Calu3 (cell line): Measurements from ENCODE around the gene CLEC16A. TPM values are rescaled to one million over a fixed set of nuclear protein-coding genes. Genes with fewer than 3 reads are reported as not detected.

ENCODE experiments used
- Bru-seq: library from RNA; stranded (reverse); fragments of 400-500 nt; gene quantifications from one replicate; lab custom pipeline; 2021; lab: Mats Ljungman, UMichigan
- BruChase-seq, 2 experiments: library from RNA; stranded (reverse); fragments of 400-500 nt; gene quantifications; one replicate each; lab custom pipeline; 2021; lab: Mats Ljungman, UMichigan
- BruUV-seq: library from RNA; stranded (reverse); fragments of 400-500 nt; replicated peaks from 2 replicates; lab custom pipeline; 2021; lab: Mats Ljungman, UMichigan
- CTCF ChIA-PET: fragments of 300-600 bp; sonication (Branson Sonifier 250); formaldehyde crosslinking; loops from one replicate; lab custom pipeline; 2022; ENCODE audit warnings: antibody characterized with exemption; lab: Charles Lee
- DNase-seq: peaks from one replicate; pipeline ENCODE4 v3.0.0; 2022
- H3K27ac Mint-ChIP-seq: one replicate; pipeline ENCODE4 v1.8.0; 2022; ENCODE audit warnings: mixed read lengths; ENCODE audit not compliant: unreplicated experiment
- H3K27me3 Mint-ChIP-seq: one replicate; pipeline ENCODE4 v1.8.0; 2022; ENCODE audit warnings: mixed read lengths; ENCODE audit not compliant: unreplicated experiment
- H3K36me3 Mint-ChIP-seq: one replicate; pipeline ENCODE4 v1.8.0; 2022; ENCODE audit warnings: mild to moderate bottlenecking, moderate library complexity, mixed read lengths; ENCODE audit not compliant: insufficient read depth, unreplicated experiment
- H3K4me1 Mint-ChIP-seq: one replicate; pipeline ENCODE4 v1.8.0; 2022; ENCODE audit warnings: mild to moderate bottlenecking, low read depth, mixed read lengths; ENCODE audit not compliant: unreplicated experiment
- H3K4me3 Mint-ChIP-seq: one replicate; pipeline ENCODE4 v1.8.0; 2022; ENCODE audit warnings: mild to moderate bottlenecking, low read depth, moderate library complexity, mixed read lengths; ENCODE audit not compliant: unreplicated experiment
- H3K9me3 Mint-ChIP-seq: one replicate; pipeline ENCODE4 v1.8.0; 2022; ENCODE audit warnings: low read depth, mixed read lengths; ENCODE audit not compliant: unreplicated experiment
- intact Hi-C: fragments of 100-400 bp; cut with micrococcal nuclease; formaldehyde crosslinking; loops from one replicate; pipeline ENCODE4 v1.10.0; 2022; ENCODE audit not compliant: unreplicated experiment
- long read RNA-seq: library from polyadenylated mRNA; stranded (forward); transcript quantifications from one replicate; pipeline ENCODE4 v2.0.0, GENCODE V29; 2022
- total RNA-seq: library from RNA; stranded (reverse); gene quantifications from 2 replicates; pipeline ENCODE4 v1.2.3, GENCODE V29; 2022
- TF ChIP-seq, protein P1 (sequence below): fragments of 200-600 bp; IDR thresholded peaks from one replicate; pipeline ENCODE4 v1.8.0; 2022; ENCODE audit warnings: antibody characterized with exemption; ENCODE audit not compliant: unreplicated experiment

CLEC16A gene, protein sequence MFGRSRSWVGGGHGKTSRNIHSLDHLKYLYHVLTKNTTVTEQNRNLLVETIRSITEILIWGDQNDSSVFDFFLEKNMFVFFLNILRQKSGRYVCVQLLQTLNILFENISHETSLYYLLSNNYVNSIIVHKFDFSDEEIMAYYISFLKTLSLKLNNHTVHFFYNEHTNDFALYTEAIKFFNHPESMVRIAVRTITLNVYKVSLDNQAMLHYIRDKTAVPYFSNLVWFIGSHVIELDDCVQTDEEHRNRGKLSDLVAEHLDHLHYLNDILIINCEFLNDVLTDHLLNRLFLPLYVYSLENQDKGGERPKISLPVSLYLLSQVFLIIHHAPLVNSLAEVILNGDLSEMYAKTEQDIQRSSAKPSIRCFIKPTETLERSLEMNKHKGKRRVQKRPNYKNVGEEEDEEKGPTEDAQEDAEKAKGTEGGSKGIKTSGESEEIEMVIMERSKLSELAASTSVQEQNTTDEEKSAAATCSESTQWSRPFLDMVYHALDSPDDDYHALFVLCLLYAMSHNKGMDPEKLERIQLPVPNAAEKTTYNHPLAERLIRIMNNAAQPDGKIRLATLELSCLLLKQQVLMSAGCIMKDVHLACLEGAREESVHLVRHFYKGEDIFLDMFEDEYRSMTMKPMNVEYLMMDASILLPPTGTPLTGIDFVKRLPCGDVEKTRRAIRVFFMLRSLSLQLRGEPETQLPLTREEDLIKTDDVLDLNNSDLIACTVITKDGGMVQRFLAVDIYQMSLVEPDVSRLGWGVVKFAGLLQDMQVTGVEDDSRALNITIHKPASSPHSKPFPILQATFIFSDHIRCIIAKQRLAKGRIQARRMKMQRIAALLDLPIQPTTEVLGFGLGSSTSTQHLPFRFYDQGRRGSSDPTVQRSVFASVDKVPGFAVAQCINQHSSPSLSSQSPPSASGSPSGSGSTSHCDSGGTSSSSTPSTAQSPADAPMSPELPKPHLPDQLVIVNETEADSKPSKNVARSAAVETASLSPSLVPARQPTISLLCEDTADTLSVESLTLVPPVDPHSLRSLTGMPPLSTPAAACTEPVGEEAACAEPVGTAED
- total RNA-seq (33.0 and 37.5 TPM in 2 replicates), Bru-seq, nascent RNA (percentile 72 among the genes with signal in this experiment), BruChase-seq, experiment 1, labeled RNA remaining after a 6-hour chase (percentile 78 among the genes with signal in this experiment), BruChase-seq, experiment 2, labeled RNA remaining after a 2-hour chase (percentile 75 among the genes with signal in this experiment)
- long read RNA-seq, partial matches to known transcripts = 8 of 20 reads
- long read RNA-seq, other reads (novel, unspliced or antisense) = 12 of 20 reads

DNA sequence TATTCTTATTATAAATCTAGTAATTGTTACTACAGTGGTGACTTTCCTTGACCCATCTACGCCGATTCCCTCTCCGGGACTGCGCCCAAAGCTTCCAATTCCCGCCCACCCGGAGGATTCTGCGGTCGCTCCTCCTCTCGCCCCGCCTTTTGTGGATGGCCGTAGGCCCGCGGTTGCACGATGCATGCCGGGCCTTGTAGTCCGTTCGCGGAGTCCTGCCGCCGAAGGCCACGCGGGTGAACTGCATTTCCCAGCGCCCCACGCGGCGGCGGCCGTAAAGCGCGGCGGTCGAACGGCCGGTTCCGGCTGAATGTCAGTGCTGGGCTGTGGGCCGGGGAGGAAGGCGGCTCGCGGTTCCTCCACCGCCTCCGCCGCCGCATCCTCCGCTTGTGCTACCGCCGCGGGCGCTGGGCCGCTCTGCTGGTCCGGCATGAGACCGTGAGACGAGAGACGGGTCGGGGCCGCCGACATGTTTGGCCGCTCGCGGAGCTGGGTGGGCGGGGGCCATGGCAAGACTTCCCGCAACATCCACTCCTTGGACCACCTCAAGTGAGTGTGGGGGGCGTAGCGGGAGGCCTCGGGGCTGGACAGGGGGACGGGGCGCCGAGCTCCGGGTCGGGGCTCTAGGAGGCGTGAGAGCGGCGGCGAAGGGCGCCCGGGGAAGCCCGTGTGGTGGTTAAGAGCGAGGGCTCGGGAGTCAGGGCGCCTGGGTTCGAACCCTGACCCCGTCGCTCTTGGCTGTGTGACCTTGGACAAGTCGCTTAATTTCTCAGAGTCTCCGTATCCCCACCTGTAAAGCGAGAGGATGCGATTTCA is at the start of gene CLEC16A:
Gene CLEC16A (plus strand): TSS at position 316 of the 816 bp plus-strand sequence. CDS start 154 bp downstream, at position 470.
- no peaks in the 10 kb centered on the region for H3K9me3 Mint-ChIP-seq
- TF ChIP-seq, protein P1, sequence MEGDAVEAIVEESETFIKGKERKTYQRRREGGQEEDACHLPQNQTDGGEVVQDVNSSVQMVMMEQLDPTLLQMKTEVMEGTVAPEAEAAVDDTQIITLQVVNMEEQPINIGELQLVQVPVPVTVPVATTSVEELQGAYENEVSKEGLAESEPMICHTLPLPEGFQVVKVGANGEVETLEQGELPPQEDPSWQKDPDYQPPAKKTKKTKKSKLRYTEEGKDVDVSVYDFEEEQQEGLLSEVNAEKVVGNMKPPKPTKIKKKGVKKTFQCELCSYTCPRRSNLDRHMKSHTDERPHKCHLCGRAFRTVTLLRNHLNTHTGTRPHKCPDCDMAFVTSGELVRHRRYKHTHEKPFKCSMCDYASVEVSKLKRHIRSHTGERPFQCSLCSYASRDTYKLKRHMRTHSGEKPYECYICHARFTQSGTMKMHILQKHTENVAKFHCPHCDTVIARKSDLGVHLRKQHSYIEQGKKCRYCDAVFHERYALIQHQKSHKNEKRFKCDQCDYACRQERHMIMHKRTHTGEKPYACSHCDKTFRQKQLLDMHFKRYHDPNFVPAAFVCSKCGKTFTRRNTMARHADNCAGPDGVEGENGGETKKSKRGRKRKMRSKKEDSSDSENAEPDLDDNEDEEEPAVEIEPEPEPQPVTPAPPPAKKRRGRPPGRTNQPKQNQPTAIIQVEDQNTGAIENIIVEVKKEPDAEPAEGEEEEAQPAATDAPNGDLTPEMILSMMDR = no peak
- DNase-seq = peak; percentile 99
- H3K27me3 Mint-ChIP-seq = no peaks in the 10 kb centered on the region
- intact Hi-C loops = no loop called here
- CTCF ChIA-PET = interaction anchor here (0.5 to 2.9 kb wide), 6 partner anchors 10 to 828 kb away, joined by 3 to 10 read pairs (median 4); no protein-coding TSS in a partner anchor
- H3K27ac Mint-ChIP-seq = peak within 1 kb of the TSS; percentile 10
- peaks cover 46% of the 10 kb centered on the region for H3K36me3 Mint-ChIP-seq
- no TSS peak for BruUV-seq
- peak within 1 kb of the TSS; percentile 96 for H3K4me3 Mint-ChIP-seq
- peaks cover 64% of the 10 kb centered on the region for H3K4me1 Mint-ChIP-seq

DNA sequence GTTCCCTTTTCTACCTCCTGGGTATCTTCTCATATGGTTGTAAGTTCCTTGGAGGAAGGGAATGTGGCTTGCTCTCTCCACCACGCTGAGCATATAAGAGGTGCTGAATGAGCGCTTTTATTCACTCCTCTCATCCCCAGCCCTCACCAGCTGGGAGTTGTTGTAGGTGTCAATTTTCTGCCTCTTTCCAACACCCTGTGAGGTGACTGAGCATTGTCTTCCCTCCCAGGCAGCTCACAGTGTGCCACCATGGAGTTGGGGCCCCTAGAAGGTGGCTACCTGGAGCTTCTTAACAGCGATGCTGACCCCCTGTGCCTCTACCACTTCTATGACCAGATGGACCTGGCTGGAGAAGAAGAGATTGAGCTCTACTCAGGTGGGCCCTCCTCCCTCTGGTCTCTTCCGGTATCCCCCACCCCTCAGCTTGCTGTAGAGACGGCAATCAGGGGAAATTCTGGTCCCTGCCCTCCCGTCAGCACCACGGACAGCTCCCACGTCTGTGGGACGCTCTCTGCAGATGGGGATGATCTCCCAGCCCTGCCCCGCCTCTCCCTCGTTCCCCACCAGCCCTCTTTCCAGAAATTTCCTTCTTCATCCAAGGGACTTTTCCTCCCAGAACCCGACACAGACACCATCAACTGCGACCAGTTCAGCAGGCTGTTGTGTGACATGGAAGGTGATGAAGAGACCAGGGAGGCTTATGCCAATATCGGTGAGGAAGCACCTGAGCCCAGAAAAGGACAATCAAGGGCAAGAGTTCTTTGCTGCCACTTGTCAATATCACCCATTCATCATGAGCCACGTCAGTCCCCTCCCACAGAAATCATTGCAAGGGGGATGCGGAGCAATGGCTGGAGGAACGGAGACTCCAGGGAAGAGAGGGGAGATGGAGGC is 49.1 kb upstream of the CLEC16A start:
- no TSS peak for BruUV-seq
- H3K27me3 Mint-ChIP-seq = no peaks in the 10 kb centered on the region
- peaks cover 10% of the 10 kb centered on the region for H3K4me1 Mint-ChIP-seq
- no peaks in the 10 kb centered on the region for H3K36me3 Mint-ChIP-seq
- H3K4me3 Mint-ChIP-seq = no peak overlapping the region
- peak; percentile 15 for DNase-seq
- H3K27ac Mint-ChIP-seq = no peak overlapping the region
- H3K9me3 Mint-ChIP-seq = no peaks in the 10 kb centered on the region
- intact Hi-C loops = no loop called here
- CTCF ChIA-PET = interaction anchor here (0.8 kb wide), 1 partner anchor 24 kb away, joined by 3 read pairs; no protein-coding TSS in a partner anchor
- TF ChIP-seq, protein P1 = no peak

DNA sequence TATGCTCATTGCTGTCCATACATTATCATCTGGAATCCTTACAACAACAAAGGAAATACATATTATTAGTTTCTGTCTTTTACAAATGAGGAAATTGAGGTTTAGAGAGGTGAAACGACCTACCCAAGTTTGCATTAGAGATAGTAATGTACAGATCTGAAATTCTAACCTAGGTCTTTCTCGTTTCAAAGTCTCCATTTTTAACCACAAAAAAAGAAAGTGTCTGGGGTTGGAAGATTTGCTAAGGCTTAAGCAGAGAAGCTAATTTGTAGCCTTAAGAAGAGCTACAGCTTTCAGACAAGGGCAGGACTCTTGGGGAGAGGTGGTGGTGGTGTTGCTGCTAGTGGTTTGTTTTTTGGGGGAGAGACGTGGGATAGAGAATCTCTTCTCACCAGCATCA is 48.2 kb upstream of the CLEC16A start:
- CTCF ChIA-PET = no interaction called here
- Mint-ChIP-seq H3K4me1 (peaks cover 10% of the 10 kb centered on the region), H3K9me3 (no peaks in the 10 kb centered on the region), H3K4me3 (no peak overlapping the region), H3K27me3 (no peaks in the 10 kb centered on the region), H3K36me3 (no peaks in the 10 kb centered on the region), H3K27ac (no peak overlapping the region)
- DNase-seq = no peak
- BruUV-seq = no TSS peak
- TF ChIP-seq, protein P1 = no peak
- intact Hi-C loops = no loop called here
